Dedifferentiated amniotic fluid mesenchymal stem cell (primary cell): ENCODE data around the gene TMED10.

Experiments
- DNase-seq: peaks from one replicate; pipeline ENCODE4 v3.0.0-alpha.2; 2016; ENCODE audit errors: extremely low spot score

TMED10 gene

GRCh38 chr14:75176142-75176820 is at the start of gene TMED10:
Gene TMED10 (minus strand): TSS chr14:75176612. CDS start chr14:75176579, 33 bp downstream.
- peak; percentile 88 for DNase-seq

- no peak for DNase-seq
Observed at GRCh38 chr14:75224561-75224960, 48.1 kb upstream of the TMED10 start.

GRCh38 chr14:75223664-75224154 is 47.3 kb upstream of the TMED10 start:
- DNase-seq: no peak

- peak; percentile 50 for DNase-seq
Observed at GRCh38 chr14:75222208-75222701, 45.8 kb upstream of the TMED10 start.

- no peak for DNase-seq
Observed at GRCh38 chr14:75221797-75222196, 45.4 kb upstream of the TMED10 start.

GRCh38 chr14:75220156-75220555 is 43.7 kb upstream of the TMED10 start:
- DNase-seq: no peak

- DNase-seq: no peak
Observed at GRCh38 chr14:75217508-75218206, 41.2 kb upstream of the TMED10 start.

- no peak for DNase-seq
Observed at GRCh38 chr14:75216427-75217006, 40.1 kb upstream of the TMED10 start.

GRCh38 chr14:75215520-75215919 is 39.1 kb upstream of the TMED10 start:
- no peak for DNase-seq

- no peak for DNase-seq
Observed at GRCh38 chr14:75214558-75214957, 38.1 kb upstream of the TMED10 start.

GRCh38 chr14:75213172-75213571 is 36.8 kb upstream of the TMED10 start:
- no peak for DNase-seq

GRCh38 chr14:75208843-75209242 is 32.4 kb upstream of the TMED10 start:
- no peak for DNase-seq

GRCh38 chr14:75206190-75206589 is 29.8 kb upstream of the TMED10 start:
- no peak for DNase-seq

- DNase-seq: no peak
Observed at GRCh38 chr14:75205591-75205990, 29.2 kb upstream of the TMED10 start.

- peak; percentile 59 for DNase-seq
Observed at GRCh38 chr14:75204116-75204515, 27.7 kb upstream of the TMED10 start.

- no peak for DNase-seq
Observed at GRCh38 chr14:75202657-75203056, 26.2 kb upstream of the TMED10 start.

GRCh38 chr14:75201087-75201486 is 24.7 kb upstream of the TMED10 start:
- DNase-seq: no peak

- DNase-seq: no peak
Observed at GRCh38 chr14:75200451-75200850, 24.0 kb upstream of the TMED10 start.

GRCh38 chr14:75198291-75198933 is 22.0 kb upstream of the TMED10 start:
- no peak for DNase-seq

- no peak for DNase-seq
Observed at GRCh38 chr14:75197338-75197737, 20.9 kb upstream of the TMED10 start.

- no peak for DNase-seq
Observed at GRCh38 chr14:75196468-75196867, 20.1 kb upstream of the TMED10 start.

GRCh38 chr14:75196064-75196463 is 19.7 kb upstream of the TMED10 start:
- no peak for DNase-seq
